ENCODE measurements around the gene ECHS1.

The ECHS1 gene

GRCh38 chr10:133356549-133357284 is 16.4 kb downstream of the ECHS1 start:
- no peak for DNase-seq

DNA sequence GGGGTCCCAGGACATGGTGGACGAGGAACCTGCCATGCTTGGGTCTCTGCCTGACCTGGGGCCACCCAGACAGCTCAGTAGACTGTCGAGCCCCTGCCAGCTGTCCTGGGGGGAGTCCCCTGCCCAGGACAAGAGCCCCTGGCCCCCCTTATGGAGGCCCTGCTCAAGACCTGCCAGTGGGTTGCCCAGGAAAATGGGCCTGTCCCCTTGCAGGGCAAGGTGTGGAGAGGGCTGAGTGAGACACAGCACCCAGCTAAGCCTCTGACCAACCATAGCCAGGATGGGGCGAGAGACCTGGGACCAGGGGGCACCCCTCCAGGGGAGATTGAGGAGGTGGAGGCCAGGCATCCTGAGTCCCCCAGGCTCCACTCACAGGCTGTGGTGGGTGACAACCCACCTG is 17.2 kb downstream of the ECHS1 start:
- DNase-seq: no peak

DNA sequence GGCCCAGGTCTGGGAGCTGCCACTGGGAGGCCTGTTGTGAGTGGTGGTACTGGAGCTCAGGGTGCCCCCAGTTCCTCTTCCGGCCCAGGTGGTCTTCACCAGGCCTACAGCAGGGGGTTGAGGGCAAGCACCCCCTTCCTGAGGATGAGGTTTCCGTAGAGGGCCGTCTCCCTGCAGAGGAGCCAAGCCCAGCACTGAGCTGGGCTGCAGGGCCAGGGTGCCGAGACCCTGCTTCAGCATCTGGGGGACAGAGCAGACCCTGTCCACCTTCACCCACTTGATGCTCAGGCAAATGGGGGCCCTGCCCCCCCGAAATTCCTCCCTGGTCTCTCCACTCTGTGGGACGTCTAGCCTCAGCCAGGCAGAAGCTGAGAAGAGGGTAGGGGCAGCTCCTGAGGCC is 17.9 kb downstream of the ECHS1 start:
- no peak for DNase-seq

GRCh38 chr10:133354672-133355240 is 18.4 kb downstream of the ECHS1 start:
- no peak for DNase-seq

GRCh38 chr10:133353988-133354605 is 19.1 kb downstream of the ECHS1 start:
- DNase-seq: no peak

DNA sequence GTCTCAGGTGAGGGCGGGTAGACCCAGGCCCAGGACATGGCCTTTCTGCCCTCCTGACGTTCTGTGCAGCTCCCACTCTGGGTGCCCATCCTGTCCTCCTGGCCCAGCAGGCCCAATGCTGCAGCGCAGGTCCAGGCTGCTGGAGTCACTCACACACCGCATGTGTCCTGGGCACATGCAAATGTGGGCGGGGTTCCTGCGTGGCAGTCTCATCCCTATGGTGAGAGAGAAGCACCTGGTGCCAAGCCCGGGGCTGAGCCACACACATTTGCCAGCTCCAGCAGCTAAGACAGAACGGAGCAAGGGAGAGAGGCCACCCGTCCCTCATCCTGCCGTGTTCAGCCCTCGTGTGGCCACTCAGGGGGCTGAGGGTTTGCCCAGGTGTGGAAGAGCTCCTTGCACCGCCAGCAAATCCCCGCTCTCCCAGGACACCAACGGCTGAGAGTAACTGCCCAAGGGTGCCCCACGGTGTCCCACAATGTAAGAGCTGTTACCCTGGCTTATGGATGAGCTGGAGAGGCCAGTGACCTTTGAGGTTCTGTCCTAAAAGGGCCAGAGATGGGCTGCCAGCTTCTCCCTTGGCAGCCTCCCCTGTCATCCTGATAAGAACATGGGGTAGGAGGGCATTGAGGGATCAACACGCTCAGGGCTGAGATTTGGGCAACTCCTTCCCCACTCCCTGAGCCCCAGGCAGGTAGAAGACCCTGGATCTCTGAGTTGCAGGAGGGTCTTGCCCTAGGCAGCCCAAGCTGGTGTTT is 19.8 kb downstream of the ECHS1 start:
- no peak for DNase-seq

DNA sequence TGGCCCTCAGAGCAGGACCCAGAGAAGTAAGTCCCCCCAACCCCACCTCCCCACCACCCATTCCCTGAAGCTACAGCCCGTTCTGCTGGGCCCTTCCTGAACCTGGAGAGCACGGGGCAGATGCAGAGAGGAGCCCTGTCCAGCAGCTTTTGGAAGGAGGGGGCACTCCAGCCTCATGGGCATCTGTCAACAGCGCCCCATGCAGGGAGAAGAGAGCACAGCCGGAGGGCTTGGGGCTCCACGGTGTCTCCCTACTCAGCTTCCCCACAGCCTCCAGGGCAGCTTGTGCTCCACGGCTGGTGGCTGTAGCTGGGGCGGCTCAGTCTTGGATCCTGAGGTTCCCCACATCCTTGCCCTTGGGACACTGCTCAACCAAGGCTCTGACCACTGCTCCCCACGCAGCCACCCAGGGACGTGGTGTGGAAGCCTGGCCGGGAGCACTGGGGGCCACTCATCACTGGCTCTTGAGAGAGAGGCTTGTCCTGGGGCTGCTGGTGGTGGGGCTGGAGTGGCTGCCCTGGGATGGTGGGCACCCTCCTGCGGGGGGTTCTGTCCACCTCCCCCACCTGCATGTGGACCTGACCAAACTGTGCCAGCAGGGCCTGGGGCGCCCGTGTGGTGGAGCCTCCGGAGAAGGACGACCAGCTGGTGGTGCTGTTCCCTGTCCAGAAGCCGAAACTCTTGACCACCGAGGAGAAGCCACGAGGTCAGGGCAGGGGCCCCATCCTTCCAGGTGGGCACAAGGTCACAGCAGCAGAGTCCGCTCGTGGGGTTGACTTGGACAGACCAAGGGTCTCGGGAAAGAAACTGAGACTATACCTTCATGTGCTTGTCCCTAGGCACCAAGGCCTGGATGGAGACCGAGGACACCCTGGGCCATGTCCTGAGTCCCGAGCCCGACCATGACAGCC is 21.5 kb downstream of the ECHS1 start:
- no peak for DNase-seq

GRCh38 chr10:133350950-133351329 is 22.2 kb downstream of the ECHS1 start:
- DNase-seq: no peak

DNA sequence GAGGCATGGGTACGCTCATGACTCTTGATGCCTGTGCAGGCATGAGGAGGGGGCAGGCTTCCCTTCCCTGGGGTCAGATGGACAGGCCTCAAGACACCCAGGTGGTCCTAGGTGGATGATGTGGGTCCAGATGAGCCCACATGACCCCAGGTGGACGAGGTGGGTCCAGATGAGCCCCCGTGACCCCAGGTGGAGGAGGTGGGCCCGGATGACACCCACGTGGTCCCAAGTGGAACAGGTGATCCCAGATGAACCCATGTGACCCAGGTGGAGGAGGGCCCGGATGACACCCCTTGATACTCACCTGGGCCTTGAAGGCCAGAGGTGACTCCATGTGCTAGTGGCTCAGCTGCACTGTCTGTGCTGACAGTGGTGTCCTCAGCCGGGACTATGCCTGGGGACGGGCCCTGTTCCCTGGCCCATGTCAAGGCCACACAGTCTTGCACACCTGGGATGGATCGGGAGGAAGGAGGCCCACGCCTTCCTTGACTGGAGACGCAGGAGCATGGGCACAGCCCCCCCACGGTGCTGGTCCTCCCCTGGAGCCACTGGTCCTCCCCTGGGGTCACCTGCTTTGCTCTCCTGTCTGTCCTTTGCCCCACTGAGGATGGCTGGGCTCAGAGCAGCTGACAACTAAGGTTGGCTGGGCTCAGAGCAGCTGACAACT is 22.7 kb downstream of the ECHS1 start:
- DNase-seq: no peak

DNA sequence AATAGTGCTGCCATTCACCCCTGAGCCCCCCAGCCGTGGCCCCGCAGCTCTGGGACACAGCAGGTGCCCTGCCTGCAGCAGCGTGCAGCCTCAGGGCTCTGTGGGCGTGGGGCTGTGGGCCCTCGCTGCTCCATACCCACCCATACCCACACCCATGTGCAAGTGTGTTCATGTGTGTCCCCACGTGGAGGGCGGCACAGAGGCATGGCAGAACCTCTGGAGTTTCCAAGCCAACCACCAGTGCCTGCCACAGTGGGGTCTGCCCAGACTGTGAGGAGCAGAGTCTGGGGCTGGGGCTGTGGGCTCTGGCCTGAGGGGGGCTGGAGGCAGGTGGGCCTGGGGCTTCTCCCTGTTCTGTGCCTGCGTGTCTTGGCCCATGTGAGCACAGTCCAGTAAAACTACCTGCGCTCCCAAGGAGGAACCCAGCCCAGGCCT is 23.6 kb downstream of the ECHS1 start:
- no peak for DNase-seq

DNA sequence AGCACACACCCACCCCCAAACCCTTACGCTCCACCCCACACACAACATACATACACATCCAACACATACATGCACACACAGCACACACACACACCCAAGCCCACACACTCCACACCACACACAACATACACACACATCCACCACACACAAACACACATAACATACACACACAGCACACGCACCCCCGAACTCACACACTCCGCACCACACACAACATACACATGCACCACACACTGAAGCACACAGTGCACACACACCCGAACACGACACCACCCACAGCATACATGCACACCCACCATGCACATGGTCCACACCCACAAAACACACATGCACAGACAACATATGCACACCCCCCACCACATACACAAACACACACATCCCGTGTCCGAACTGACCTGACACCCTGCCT is 24.0 kb downstream of the ECHS1 start:
- DNase-seq: no peak

- DNase-seq: no peak
Observed at GRCh38 chr10:133347710-133348517, 25.2 kb downstream of the ECHS1 start.

GRCh38 chr10:133346413-133346812 is 26.7 kb downstream of the ECHS1 start:
- no peak for DNase-seq

GRCh38 chr10:133344236-133344635 is 28.9 kb downstream of the ECHS1 start:
- no peak for DNase-seq

DNA sequence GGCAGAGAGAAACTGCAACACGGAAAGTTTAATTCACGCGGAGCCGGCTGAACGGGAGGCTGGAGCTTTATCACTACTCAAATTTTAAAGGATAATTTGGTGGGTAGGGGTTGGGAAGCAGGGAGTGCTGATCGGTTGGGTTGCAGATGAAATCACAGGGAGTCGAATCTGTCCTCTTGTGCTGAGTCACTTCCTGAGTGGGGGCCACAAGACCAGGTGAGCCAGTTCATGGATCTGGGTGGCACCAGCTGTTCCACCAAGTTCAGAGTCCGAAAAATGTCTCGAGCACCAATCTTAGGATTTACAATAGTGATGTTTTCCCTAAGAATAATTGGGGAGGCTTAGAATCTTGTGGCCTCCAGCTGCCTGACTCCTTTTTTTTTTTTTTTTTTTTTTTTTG is 29.6 kb downstream of the ECHS1 start:
- no peak for DNase-seq

- no peak for DNase-seq
Observed at GRCh38 chr10:133342942-133343341, 30.2 kb downstream of the ECHS1 start.

DNA sequence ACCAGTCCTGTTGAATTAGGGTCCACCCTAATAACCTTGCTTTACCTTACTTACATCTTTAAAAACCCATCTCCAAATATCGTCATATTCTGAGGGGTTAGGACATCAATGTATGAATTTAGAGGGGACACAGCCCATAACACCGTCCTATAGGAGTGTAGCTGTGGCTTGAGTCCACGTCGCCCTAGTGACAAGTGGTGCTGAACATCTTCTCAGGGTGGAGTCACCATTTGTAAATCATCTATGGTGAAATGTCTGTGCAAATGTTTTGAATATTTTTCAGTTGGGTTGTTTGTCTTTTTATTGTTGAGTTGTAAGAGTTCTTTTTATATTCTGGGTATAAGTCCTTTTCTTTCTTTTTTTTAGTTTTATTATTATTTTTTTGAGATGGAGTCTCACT is 31.2 kb downstream of the ECHS1 start:
- DNase-seq: no peak

GRCh38 chr10:133339708-133340380 is 33.3 kb downstream of the ECHS1 start:
- DNase-seq: no peak

DNA sequence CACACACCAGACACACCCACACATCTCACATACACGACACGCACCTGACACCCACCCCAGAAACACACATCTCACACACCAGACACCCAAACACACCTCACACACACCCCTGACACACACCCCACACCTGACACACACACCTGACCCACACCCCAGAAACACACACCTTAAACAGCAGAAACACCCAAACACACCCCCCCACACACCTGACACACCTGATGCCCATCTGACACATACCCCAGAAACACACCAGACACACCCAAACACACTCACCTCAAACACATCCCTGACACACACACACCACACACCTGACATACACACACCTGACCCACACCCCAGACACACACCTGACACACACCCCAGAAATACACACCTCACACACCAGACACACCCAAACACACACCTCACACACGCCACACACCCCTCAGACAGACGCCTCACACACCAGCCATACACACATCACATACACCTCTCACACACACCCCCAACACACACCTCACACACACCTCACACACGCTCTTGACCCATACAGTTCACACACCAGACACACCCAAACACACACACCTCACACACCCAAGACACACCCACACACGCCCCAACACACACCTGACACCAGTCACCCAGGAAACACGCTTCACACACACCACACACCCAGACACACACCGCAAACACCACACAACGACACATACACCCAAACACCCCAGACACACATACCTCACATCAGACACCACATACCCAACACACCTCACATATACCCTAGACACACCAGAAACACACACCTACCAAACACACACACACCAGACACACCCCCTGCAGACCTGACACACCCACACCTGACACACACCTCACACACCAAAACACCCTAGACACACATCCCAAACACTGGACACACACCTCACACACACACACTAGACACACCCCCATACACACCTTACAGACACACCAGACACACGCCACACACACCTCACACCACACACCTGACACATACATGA is 34.8 kb downstream of the ECHS1 start:
- DNase-seq: no peak
